ENCODE data around the gene HAX1.
"Not testable (repeated sequence)": the region's sequence is repeated elsewhere in the genome, so short reads cannot be mapped to it uniquely, and the experiment has no call there.

DNA sequence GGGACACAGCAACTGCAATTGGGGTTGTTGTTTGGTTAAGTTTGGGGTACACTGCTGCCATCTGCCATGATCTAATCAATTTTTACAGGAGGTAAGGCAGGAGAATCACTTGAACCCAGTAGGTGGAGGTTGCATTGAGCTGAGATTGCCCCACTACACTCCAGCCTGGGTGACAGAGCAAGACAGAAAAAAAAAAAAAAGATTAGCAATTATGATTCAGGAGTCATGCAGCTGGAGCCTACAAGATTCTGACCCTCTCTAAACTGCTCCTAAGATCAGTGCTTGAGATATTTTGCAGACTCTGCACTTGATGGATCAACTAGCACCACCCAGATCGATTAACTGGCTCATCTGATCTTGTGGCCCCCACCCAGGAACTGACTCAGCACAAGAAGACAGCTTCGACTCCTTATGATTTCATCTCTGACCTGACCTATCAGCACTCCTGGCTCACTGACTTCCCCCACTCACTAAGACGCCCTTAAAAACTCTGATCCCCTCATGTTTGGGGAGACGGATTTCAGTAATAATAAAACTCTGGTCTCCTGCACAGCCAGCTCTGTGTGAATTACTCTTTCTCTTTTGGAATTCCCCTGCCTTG is 35.3 kb downstream of the HAX1 start:
- TF ChIP-seq, protein P1, sequence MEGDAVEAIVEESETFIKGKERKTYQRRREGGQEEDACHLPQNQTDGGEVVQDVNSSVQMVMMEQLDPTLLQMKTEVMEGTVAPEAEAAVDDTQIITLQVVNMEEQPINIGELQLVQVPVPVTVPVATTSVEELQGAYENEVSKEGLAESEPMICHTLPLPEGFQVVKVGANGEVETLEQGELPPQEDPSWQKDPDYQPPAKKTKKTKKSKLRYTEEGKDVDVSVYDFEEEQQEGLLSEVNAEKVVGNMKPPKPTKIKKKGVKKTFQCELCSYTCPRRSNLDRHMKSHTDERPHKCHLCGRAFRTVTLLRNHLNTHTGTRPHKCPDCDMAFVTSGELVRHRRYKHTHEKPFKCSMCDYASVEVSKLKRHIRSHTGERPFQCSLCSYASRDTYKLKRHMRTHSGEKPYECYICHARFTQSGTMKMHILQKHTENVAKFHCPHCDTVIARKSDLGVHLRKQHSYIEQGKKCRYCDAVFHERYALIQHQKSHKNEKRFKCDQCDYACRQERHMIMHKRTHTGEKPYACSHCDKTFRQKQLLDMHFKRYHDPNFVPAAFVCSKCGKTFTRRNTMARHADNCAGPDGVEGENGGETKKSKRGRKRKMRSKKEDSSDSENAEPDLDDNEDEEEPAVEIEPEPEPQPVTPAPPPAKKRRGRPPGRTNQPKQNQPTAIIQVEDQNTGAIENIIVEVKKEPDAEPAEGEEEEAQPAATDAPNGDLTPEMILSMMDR (conservative IDR thresholded peaks at IDR 0.05; ENCODE audit: low read length), result not testable (repeated sequence)
- not testable (repeated sequence) for TF ChIP-seq EZH2phosphoT487 (IDR thresholded peaks at IDR 0.05; ENCODE audit: borderline replicate concordance)

Measured in Loucy (cell line).